AG10803 (cell line): ENCODE results near the gene THOP1.

Source experiments
- DNase-seq: peaks from one replicate; pipeline ENCODE4 v3.0.0; 2010; ENCODE audit warnings: low read depth
- H3K4me3 ChIP-seq: 2 replicates; pipeline ENCODE4 v1.5.1; 2011; ENCODE audit warnings: mild to moderate bottlenecking, low read length, control low read depth
- TF ChIP-seq, protein P1 (sequence below): conservative IDR thresholded peaks from 2 replicates; pipeline ENCODE4 v1.5.1; 2011; ENCODE audit warnings: mild to moderate bottlenecking, low read length, control low read depth, inconsistent platforms

Gene THOP1

DNA sequence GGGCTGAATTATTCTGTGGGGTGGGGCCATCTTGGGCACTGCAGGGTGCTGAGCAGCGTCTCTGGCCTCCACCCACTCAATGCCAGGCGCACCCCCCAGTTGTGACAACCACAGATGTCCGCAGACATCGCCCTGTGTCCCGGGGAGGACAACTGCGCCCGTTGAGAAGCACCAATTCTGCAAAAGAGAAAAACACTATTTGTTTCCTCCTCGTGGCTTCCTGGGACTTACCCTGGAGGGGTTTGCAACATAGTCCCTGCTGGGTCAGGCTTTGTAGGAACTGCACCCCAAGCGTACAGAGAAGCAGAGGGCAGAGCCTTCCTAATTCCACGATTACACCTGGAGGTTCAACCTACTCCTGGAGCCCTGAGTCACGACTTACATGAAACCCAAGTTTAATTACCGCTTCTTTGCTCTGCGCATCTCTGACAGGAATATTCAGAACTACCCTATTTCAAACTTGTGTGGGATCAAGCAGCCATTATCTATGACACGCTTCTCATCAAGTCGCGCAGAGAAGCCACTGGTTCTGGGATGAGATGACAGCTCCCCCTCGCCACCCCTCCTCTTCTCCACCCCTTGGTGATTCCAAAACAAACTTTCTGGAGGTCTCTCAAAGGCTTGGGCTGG, 34.4 kb upstream of the THOP1 start:
- no peak overlapping the region for H3K4me3 ChIP-seq
- no peak for DNase-seq
- TF ChIP-seq, protein P1, sequence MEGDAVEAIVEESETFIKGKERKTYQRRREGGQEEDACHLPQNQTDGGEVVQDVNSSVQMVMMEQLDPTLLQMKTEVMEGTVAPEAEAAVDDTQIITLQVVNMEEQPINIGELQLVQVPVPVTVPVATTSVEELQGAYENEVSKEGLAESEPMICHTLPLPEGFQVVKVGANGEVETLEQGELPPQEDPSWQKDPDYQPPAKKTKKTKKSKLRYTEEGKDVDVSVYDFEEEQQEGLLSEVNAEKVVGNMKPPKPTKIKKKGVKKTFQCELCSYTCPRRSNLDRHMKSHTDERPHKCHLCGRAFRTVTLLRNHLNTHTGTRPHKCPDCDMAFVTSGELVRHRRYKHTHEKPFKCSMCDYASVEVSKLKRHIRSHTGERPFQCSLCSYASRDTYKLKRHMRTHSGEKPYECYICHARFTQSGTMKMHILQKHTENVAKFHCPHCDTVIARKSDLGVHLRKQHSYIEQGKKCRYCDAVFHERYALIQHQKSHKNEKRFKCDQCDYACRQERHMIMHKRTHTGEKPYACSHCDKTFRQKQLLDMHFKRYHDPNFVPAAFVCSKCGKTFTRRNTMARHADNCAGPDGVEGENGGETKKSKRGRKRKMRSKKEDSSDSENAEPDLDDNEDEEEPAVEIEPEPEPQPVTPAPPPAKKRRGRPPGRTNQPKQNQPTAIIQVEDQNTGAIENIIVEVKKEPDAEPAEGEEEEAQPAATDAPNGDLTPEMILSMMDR = no peak

DNA sequence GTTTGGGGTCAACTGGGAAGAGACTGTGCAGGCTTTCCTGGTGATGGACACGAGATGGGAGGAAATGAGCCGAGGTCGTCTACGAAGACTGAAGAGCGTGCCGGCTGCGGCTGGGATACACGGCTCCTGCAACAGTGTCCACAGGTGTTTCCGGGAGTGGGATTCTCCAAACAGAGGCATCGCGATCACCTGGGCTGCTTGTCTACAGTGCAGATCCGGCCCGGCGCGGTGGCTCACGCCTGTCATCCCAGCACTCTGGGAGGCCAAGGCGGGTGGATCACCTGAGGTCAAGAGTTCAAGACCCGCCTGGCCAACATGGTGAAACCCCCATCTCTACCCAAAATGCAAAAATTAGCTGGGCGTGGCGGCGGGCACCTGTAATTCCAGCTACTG, 33.9 kb upstream of the THOP1 start:
- no peak overlapping the region for H3K4me3 ChIP-seq
- TF ChIP-seq, protein P1 = no peak
- no peak for DNase-seq

DNA sequence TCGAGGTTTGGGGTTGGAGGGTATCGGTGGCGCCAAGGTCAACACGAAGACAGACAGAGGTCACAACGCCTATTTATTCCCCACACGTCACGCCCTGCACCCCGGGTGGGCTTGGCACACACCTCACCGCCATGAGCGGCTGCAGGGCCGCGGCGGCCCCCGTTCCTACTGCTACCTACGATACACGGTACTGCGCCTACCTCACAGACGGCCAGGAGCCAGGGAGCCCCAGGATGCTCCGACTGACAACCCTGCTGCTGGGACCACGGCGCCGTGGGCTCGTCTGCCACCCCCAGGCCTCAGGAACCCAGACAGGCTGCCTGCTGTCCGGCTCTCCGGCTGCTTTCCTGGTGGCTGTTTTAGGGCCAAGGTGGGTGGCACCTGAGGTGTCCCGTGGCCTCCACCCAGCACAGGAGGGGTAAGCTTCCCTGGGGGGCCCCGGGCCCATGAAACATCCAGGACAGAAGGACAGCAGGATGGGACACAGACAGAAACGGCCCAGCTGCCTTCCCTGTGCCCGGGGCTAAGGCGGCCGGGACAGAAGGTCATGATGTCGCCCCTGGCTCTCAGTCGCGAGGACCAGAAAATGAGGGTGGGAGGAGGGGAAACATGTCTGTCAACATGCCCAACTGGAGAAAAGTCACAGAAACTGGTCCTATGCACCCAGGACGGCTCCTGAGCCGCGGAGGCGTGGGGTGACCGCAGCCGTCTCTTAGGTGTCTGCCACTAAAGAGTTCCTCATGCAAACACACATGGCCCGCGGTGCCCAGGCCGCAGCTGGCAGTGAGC, 30.4 kb upstream of the THOP1 start:
- TF ChIP-seq, protein P1 = no peak
- no peak overlapping the region for H3K4me3 ChIP-seq
- no peak for DNase-seq

DNA sequence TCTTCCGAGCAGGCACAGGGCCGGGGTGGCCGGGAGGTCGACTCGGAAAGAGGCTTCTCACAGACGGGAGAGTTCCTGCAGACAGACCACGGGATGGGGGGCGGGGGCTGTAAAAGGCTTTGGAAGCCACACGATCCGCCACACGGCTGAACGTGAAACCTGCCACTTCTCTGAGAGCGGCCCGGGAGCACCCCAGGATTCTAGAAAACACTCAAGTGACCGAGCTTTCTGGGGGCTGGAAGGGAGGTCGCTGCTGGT, 29.9 kb upstream of the THOP1 start:
- H3K4me3 ChIP-seq = no peak overlapping the region
- TF ChIP-seq, protein P1 = no peak
- no peak for DNase-seq

DNA sequence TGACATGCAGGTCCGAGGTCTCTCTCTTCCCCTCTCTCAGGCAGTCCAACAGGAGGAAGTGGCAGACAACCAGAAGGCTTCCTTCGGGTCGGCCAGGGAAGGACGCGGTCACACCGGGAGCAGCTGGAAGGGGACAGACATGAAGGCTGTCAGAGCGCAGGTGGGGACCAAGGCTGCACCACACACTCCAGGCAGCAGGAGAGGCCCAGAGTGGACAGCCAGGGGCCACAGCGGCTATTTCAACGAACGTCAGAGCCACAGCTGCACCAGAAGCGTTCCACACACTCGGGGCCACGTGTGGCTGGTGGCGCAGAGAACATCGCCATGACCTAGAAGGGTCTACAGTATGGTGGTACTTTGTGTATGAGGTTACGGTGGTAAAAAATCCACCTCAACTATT, 29.5 kb upstream of the THOP1 start:
- no peak for DNase-seq
- TF ChIP-seq, protein P1 = no peak
- H3K4me3 ChIP-seq = no peak overlapping the region

DNA sequence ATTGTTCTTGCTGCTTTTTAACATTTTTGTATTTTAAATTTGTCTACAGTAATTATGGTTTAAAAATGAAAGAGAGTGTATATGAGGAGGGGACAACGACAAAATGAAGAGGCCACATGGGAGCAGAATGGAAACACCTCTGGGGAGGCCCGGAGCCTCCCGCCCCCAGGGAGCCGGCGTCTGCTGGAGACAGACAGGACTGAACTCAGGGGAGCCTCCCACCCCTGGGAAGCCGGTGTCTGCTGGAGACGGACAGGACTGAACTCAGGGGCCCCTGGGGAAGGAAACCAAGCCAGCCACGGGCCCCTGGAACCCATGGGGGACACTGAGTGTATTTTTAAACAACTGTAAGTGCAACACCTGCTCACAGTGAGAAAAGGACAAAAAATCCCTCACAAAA, 28.8 kb upstream of the THOP1 start:
- DNase-seq = no peak
- H3K4me3 ChIP-seq = no peak overlapping the region
- TF ChIP-seq, protein P1 = no peak
